OCI-LY7 (cell line): ENCODE data around the gene MVD. TPM values are rescaled to one million over a fixed set of nuclear protein-coding genes. Genes with fewer than 3 reads are reported as not detected.

Experiments used
- BruUV-seq: library from RNA; stranded (reverse); fragments of 400-500 nt; replicated peaks from 2 replicates; lab custom pipeline; 2021; lab: Mats Ljungman, UMichigan
- CTCF ChIA-PET: fragments of 300-600 bp; sonication (Branson Sonifier 250); formaldehyde crosslinking; loops from one replicate; lab custom pipeline; 2022; ENCODE audit warnings: antibody characterized with exemption; ENCODE audit not compliant: unreplicated experiment; lab: Charles Lee
- POLR2A ChIA-PET: fragments of 300-600 bp; sonication (Branson Sonifier 250); formaldehyde crosslinking; loops from one replicate; lab custom pipeline; 2022; ENCODE audit warnings: antibody characterized with exemption; lab: Charles Lee
- DNase-seq: peaks from one replicate; pipeline ENCODE4 v3.0.0-alpha.2; 2015; ENCODE audit warnings: low spot score
- H2AFZ ChIP-seq: fragments of 200-600 bp; sonication (generic), shearing (Covaris generic); 2 replicates; pipeline ENCODE4 v1.6.1; 2014; ENCODE audit warnings: mild to moderate bottlenecking, antibody characterized with exemption, low read length, moderate library complexity
- H3K27ac ChIP-seq: fragments of 200-600 bp; sonication (generic); 2 replicates; pipeline ENCODE4 v1.5.1; 2014; ENCODE audit warnings: mixed run types, low read depth, mild to moderate bottlenecking, moderate library complexity, low read length, inconsistent platforms; ENCODE audit not compliant: poor library complexity, severe bottlenecking
- H3K36me3 ChIP-seq: fragments of 200-600 bp; sonication (generic); 2 replicates; pipeline ENCODE4 v1.6.1; 2014; ENCODE audit warnings: mild to moderate bottlenecking, antibody characterized with exemption, low read length, moderate library complexity, mixed read lengths; ENCODE audit not compliant: insufficient read depth
- H3K4me1 ChIP-seq: fragments of 200-600 bp; sonication (generic); 2 replicates; pipeline ENCODE4 v1.5.1; 2014; ENCODE audit warnings: mild to moderate bottlenecking, low read length; ENCODE audit not compliant: insufficient read depth, poor library complexity, severe bottlenecking
- H3K4me2 ChIP-seq: fragments of 200-600 bp; sonication (generic); 2 replicates; pipeline ENCODE4 v1.6.1; 2014; ENCODE audit warnings: mild to moderate bottlenecking, low read length
- H3K4me3 ChIP-seq: fragments of 200-600 bp; sonication (generic); 2 replicates; pipeline ENCODE4 v1.5.1; 2014; ENCODE audit warnings: mild to moderate bottlenecking, low read depth, low read length; ENCODE audit not compliant: poor library complexity, severe bottlenecking
- H3K79me2 ChIP-seq: fragments of 200-600 bp; sonication (generic); 2 replicates; pipeline ENCODE4 v1.6.1; 2016; ENCODE audit warnings: low read depth, mild to moderate bottlenecking, low read length, moderate library complexity, mixed read lengths; ENCODE audit not compliant: insufficient read depth
- H3K9me2 ChIP-seq: fragments of 200-600 bp; sonication (generic); 2 replicates; pipeline ENCODE4 v1.6.1; 2016; ENCODE audit warnings: mild to moderate bottlenecking, low read length, mixed read lengths; ENCODE audit not compliant: insufficient read depth
- H3K9me3 ChIP-seq: fragments of 200-600 bp; sonication (generic); 2 replicates; pipeline ENCODE4 v1.6.1; 2014; ENCODE audit warnings: mild to moderate bottlenecking, mixed run types, low read length, mixed read lengths
- H4K20me1 ChIP-seq: fragments of 200-600 bp; sonication (generic); 2 replicates; pipeline ENCODE4 v1.6.1; 2014; ENCODE audit warnings: mild to moderate bottlenecking, antibody characterized with exemption, low read length, moderate library complexity, mixed read lengths; ENCODE audit not compliant: insufficient read depth
- CTCF ChIP-seq: fragments of 200-600 bp; sonication (generic); conservative IDR thresholded peaks from 2 replicates; pipeline ENCODE4 v1.5.1; 2014; ENCODE audit warnings: mild to moderate bottlenecking, antibody characterized with exemption, low read length, moderate library complexity, mixed read lengths
- EZH2phosphoT487 ChIP-seq: fragments of 200-600 bp; sonication (generic); IDR thresholded peaks from 2 replicates; pipeline ENCODE4 v1.6.1; 2018; ENCODE audit warnings: low read depth, borderline replicate concordance, mild to moderate bottlenecking, mixed run types, antibody characterized with exemption, low read length, moderate library complexity, mixed read lengths
- intact Hi-C: fragments of 100-400 bp; cut with micrococcal nuclease; formaldehyde crosslinking; loops from one replicate; pipeline ENCODE4 v1.10.0; 2022; ENCODE audit not compliant: unreplicated experiment
- total RNA-seq, 2 experiments: library from RNA; depleted of rRNA in 1 of 2; stranded (reverse); fragments of >200 nt in 1 of 2; shearing (Covaris generic) in 1 of 2; gene quantifications; 2 replicates each; pipeline ENCODE4 v1.2.3, GENCODE V29; 2014 to 2022

Gene MVD
- total RNA-seq, 2 experiments from 2014 or later, result 65.6 to 158 TPM

GRCh38 chr16:88626646-88627045 is 36.2 kb downstream of the MVD start:
- no peak overlapping the region for H3K4me2 ChIP-seq
- no peaks in the 10 kb centered on the region for H4K20me1 ChIP-seq
- no peak for DNase-seq
- no peaks in the 10 kb centered on the region for H3K9me3 ChIP-seq
- H3K79me2 ChIP-seq, result no peaks in the 10 kb centered on the region
- CTCF ChIA-PET, result no interaction called here
- no peak overlapping the region for H3K27ac ChIP-seq
- H3K4me1 ChIP-seq, result no peaks in the 10 kb centered on the region
- TF ChIP-seq CTCF (no peak), EZH2phosphoT487 (no peak)
- no peak overlapping the region for H2AFZ ChIP-seq
- no peaks in the 10 kb centered on the region for H3K9me2 ChIP-seq
- intact Hi-C loops, result no loop called here
- H3K36me3 ChIP-seq, result peaks cover 88% of the 10 kb centered on the region
- POLR2A ChIA-PET, result no interaction called here
- BruUV-seq, result no TSS peak
- H3K4me3 ChIP-seq, result no peak overlapping the region

- BruUV-seq, result no TSS peak
- Histone ChIP-seq H3K79me2 (no peaks in the 10 kb centered on the region), H3K36me3 (peaks cover 77% of the 10 kb centered on the region), H2AFZ (no peak overlapping the region), H3K4me1 (no peaks in the 10 kb centered on the region), H3K4me2 (no peak overlapping the region), H3K4me3 (no peak overlapping the region), H4K20me1 (no peaks in the 10 kb centered on the region), H3K9me2 (no peaks in the 10 kb centered on the region), H3K9me3 (no peaks in the 10 kb centered on the region), H3K27ac (no peak overlapping the region)
- CTCF ChIA-PET, result no interaction called here
- no peak for DNase-seq
- intact Hi-C loops, result no loop called here
- POLR2A ChIA-PET, result no interaction called here
- TF ChIP-seq EZH2phosphoT487 (no peak), CTCF (no peak)
Observed at GRCh38 chr16:88624977-88625576, 37.8 kb downstream of the MVD start.

- no peaks in the 10 kb centered on the region for H3K79me2 ChIP-seq
- POLR2A ChIA-PET, result no interaction called here
- TF ChIP-seq EZH2phosphoT487 (no peak), CTCF (no peak)
- H3K9me2 ChIP-seq, result no peaks in the 10 kb centered on the region
- DNase-seq, result no peak
- no peak overlapping the region for H3K4me2 ChIP-seq
- intact Hi-C loops, result no loop called here
- no TSS peak for BruUV-seq
- H3K9me3 ChIP-seq, result no peaks in the 10 kb centered on the region
- no peak overlapping the region for H2AFZ ChIP-seq
- no peak overlapping the region for H3K4me3 ChIP-seq
- H4K20me1 ChIP-seq, result no peaks in the 10 kb centered on the region
- no peak overlapping the region for H3K27ac ChIP-seq
- peaks cover 77% of the 10 kb centered on the region for H3K36me3 ChIP-seq
- no peaks in the 10 kb centered on the region for H3K4me1 ChIP-seq
- CTCF ChIA-PET, result no interaction called here
Observed at GRCh38 chr16:88624481-88624880, 38.4 kb downstream of the MVD start.
